ENCODE results near the gene MIS18A.

The MIS18A gene

DNA sequence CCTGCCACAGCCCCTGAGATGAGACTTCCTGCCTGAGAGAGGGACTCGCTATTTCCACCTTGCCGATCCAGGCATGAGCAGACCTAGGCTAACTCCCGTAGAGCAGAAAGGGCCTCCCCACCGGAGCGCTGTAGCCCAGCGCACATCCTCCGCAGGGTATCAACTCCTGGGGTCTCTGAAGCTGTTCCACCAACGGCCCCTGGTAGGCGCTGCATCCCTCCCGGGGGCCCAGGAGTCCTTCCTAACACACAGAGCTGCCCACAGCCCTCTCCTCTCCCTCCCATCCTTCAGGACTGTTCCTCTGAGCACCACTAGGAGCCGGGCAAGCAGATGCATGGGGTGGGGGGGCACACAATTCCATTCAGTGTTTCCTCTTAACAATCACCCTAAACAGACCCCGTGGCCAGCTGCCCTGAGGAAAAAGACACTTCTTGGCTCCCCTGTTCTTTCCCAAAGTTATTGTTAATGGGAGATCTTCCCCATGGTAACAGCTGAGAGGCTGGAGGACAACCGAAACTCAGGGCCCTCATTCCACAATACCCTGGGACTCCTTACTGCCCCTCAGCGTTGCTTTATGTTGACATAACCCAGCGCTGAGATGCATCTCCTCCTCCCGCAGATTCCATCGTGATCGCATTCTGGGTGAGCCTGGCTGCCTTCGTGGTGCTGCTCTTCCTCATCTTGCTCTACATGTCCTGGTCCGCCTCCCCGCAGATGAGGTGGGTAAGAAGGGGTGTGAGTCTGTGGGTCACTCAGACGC, 27.4 kb upstream of the MIS18A start:
- TF ChIP-seq CTCF (IDR thresholded peaks at IDR 0.05; ENCODE audit: borderline replicate concordance, insufficient read depth, low read depth, low read length): 0 out of 2 replicates have a peak, but pooled peaks have one; percentile 11
- H3K4me3 ChIP-seq (ENCODE audit: low read depth, low read length): no peak overlapping the region

DNA sequence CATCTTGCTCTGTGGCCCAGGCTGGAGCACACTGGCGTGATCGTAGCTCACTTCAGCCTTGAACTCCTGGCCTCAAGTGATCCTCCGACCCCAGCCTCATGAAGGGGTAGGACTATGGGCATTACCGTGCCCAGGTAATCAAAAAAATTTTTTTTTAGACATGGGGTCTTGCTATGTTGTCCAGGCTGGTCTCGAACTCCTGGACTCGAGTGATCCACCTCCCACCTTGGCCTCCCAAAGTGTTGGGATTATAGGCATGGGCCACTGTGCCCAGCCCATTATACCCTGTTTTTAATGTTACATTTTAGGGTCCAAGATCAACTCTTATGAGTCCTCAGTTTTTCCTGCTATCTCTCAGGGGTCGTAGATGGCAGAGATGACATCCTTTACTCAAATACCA, 26.1 kb upstream of the MIS18A start:
- no peak for TF ChIP-seq CTCF (IDR thresholded peaks at IDR 0.05; ENCODE audit: borderline replicate concordance, insufficient read depth, low read depth, low read length)
- H3K4me3 ChIP-seq (ENCODE audit: low read depth, low read length): no peak overlapping the region

GRCh38 chr21:32303385-32303784, 24.5 kb upstream of the MIS18A start:
- H3K4me3 ChIP-seq (ENCODE audit: low read depth, low read length): no peak overlapping the region
- TF ChIP-seq CTCF (IDR thresholded peaks at IDR 0.05; ENCODE audit: borderline replicate concordance, insufficient read depth, low read depth, low read length): no peak

DNA sequence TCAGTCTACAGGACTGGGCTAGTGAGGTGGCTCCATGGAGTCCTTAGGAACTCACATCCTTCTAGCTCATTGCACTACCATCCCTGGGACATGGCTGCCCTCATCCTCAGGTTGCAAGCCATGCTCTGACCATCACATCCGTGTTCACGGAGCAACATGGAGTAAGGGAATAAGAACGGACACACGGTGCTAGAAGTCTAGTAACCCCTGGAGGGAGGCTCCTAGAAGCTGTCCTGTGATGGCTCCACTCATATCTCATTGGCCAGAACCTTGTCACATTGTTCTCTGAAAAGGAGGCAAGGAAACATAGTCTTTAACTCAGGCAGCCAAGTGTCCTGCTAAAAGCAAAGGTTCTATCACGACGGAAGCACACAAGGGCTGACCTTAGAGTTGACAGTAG, 23.7 kb upstream of the MIS18A start:
- TF ChIP-seq CTCF (IDR thresholded peaks at IDR 0.05; ENCODE audit: borderline replicate concordance, insufficient read depth, low read depth, low read length): no peak

DNA sequence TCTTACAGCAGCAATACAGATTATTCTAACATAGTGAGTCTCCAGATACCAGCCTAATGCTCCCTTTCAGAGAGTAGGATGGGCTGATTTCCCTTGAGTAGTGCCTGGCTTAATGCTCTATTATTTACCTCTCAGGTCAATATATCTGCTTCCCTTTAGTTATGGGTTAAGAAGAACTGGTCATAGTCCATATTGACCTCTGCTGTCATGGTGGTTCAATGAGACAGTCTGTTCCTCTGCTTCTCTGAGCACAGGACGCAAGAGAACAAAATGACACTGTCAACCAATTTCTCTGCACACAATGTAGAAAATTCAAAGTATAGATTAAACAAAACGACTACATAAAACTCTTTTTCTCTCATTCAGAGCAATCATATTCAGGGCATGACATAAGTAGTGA, 22.7 kb upstream of the MIS18A start:
- no peak overlapping the region for H3K4me3 ChIP-seq (ENCODE audit: low read depth, low read length)
- no peak for TF ChIP-seq CTCF (IDR thresholded peaks at IDR 0.05; ENCODE audit: borderline replicate concordance, insufficient read depth, low read depth, low read length)

More for the DNA sequence above, 23.7 kb upstream of the MIS18A start:
- H3K4me3 ChIP-seq (ENCODE audit: low read depth, low read length): no peak overlapping the region

GRCh38 chr21:32300117-32300681, 21.4 kb upstream of the MIS18A start:
- no peak for TF ChIP-seq CTCF (IDR thresholded peaks at IDR 0.05; ENCODE audit: borderline replicate concordance, insufficient read depth, low read depth, low read length)
- H3K4me3 ChIP-seq (ENCODE audit: low read depth, low read length): no peak overlapping the region

- no peak overlapping the region for H3K4me3 ChIP-seq (ENCODE audit: low read depth, low read length)
- TF ChIP-seq CTCF (IDR thresholded peaks at IDR 0.05; ENCODE audit: borderline replicate concordance, insufficient read depth, low read depth, low read length): no peak
Measured at GRCh38 chr21:32299695-32300094, 20.8 kb upstream of the MIS18A start.

Measured in GM12875 (cell line).